NCI-H2227 (cell line): ENCODE results near the gene PIK3CG.
"Not testable (repeated sequence)": the region's sequence is repeated elsewhere in the genome, so short reads cannot be mapped to it uniquely, and the experiment has no call there.

ENCODE experiments used
- DNase-seq: peaks from one replicate; lab custom pipeline; 2025; ENCODE audit not compliant: unreplicated experiment; lab: John Stamatoyannopoulos, UW

The PIK3CG gene

DNA sequence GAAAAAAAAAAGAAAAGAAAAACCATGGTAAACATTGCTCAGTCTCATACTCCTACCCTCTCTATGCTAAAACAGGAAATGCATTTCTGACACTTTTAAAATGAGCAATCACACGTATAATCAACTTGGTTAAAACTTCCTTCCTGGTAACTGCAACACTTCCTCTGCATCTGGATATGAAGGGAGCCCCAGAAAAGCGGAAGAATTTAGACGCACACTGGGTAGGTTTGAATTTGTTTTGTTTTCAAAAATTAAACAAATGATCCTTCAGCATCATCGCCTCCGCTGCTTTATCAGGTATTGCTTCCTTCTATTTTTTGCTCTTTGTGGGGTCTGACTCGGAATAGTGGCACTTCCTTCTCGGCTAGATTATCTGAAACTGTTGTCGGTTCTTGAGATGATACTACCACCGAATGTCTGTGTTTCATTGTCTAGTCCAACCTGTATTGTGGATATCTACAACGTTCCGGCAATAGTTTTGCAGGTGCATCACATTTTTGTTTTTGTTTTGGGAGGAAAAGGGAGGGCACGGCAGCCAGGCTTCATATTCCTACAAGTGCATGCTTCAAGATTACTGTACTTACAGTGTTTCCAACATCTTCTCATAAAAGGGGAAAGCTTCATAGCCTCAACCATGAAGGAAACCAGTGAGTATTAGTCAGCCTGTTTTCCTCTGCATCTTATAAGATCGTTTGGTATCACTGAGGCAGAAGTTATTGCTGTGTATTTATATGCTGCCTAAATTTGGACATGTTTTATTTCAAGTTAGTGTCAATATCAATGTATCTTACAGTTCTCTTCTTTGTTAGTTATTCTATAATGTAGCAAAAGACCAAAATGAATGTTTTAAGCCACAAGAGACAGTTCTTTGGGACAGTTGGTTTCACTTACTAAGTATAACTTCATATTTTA, at the start of gene PIK3CG:
Gene PIK3CG (plus strand): TSS at position 153 of the 912 bp plus-strand sequence. CDS start 2,280 bp downstream, outside the sequence.
- DNase-seq: no peak

GRCh38 chr7:106817098-106817497, 48.0 kb upstream of the PIK3CG start:
- no peak for DNase-seq

DNA sequence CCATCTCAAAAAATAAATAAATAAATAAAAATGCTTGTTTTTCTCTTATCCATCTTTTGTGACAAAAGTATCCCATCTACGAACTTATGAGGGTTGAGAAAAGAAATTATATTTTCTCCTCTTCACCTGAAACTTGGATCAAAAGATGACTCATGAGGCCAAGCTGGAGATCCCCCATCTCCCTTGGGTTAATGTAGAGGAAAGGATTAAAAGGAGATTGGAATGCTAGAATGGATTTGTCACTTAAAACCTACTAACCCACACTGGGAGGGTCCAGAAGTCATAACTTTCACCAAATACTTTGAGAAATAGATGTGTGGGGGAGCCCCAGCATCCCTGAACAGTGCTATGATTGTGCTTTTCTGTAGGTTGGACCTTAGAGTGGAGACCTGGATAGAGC, 46.3 kb upstream of the PIK3CG start:
- no peak for DNase-seq

DNA sequence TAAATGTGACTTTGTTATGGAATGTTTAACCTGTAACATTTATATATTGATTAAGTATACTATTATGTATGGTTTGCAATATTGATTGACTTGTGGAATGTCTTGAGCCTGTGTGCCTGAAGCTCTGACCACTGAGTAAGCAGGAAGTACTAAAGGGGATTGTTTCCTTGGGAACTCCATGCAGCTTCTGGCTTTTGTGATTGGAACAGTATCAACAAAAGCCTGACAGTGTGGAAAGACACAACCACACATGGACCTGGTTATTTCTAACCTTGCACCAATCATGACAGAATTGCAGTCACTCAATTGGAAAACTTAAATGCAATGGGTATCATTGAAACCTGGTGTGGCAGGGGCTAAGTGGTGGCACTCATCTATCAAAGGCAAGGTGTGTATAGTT, 45.5 kb upstream of the PIK3CG start:
- DNase-seq: no peak

DNA sequence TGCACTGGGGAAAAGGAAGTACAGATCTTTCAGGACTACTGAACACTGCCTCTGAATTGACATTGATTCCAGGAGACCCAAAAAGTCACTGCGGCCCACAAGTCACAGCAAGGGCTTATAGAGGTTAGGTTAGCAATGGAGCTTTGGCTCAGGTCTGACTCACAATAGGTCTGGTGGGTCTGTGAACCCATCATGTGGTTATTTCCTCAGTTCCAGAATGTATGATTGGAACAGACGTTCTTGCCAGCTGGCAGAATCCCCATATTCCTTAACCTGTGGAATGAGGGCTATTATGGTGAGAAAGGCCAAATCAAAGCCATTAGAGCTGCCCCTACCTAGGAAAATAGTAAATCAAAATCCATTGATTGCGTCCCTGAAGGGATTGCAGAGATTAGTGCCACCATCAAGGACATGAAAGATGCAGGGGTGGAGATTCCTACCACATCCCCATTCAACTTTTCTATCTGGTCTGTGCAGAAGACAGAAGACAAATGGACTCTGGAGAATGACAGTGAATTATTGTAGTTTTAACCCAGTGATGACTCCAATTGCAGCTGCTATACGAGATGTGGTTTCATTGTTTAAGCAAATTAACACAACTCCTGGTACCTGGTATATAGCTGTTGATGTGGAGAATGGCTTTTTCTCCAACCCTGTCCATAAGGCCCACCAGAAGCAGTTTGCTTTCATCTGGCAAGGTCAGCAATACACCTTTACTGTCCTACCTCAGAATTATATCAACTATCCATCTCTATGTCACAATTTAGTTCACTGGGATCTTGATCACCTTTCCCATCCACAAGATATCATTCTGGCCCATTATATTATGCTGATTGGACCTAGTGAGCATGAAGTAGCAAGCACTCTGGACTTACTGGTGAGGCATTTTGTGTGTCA, 44.5 kb upstream of the PIK3CG start:
- no peak for DNase-seq

DNA sequence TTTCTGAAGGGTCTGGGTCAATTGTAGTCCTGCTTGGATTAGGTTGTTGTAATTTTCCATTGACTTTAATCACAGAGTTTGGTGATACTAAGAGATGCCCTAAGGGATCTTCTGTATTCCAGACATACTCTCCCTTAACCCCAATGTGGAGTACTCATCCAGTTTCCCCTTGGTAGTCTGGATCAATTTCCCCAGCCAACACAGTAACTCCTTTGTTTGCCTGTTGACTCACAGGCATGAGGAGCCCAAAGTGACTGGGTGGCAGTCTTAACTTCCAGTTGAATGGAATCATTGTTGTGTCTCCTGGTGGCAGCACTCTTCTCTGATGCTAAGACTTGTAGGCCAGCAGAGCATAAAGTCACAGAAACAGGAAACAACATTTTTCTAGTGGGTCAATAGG, 41.5 kb upstream of the PIK3CG start:
- DNase-seq: no peak

GRCh38 chr7:106824458-106824857, 40.6 kb upstream of the PIK3CG start:
- no peak for DNase-seq

DNA sequence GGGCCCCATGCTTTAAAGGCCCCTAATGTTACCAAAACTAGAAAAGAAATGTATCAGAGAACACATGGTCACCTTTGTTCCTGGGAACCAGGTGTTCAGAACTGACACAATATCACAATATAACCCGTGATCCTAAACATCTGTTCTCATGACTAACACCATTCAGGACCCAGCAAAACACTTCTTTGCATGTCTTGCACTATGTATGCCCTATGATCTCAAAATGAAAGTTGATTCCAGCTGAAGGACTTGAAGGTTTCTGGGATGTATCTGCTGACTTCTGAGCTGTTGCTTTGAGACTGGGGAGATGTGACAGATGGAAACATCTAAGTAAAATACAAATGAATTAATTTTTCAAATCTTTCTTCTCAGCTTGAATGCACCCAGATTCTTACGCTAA, 37.5 kb upstream of the PIK3CG start:
- DNase-seq: no peak

DNA sequence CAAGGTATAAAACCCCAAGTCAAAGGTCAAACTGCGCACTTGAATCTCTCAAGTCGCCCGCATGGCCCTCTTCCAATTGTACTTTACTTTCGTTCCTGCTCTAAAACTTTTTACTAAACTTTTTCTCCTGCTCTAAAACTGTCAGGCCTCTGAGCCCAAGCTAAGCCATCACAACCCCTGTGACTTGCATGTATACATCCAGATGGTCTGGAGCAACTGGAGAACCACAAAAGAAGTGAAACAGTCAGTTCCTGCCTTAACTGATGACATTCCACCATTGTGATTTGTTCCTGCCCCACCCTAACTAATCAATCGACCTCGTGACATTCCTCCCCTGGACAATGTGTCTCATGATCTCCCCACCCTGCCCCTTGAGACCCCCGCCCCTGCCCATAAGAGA, 35.6 kb upstream of the PIK3CG start:
- DNase-seq: no peak

GRCh38 chr7:106830896-106831295, 34.2 kb upstream of the PIK3CG start:
- not testable (repeated sequence) for DNase-seq

DNA sequence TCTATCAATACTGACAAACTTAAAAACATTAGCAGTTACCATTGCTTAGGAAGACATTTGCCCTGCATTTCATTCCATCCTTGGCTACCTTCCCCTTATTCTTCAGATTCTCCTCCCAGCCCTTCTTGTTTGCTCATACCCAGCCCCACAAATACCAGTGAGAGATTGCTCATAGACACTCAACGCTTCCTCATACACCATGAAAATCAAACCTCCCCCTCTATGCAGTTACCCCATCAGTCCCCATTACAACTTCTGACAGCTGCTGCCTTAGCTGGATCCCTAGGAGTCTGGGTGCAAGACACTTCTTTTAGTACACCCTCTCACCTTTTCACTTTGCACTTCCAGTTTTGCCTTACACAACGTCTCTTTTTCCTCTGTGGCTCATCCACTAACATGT, 28.3 kb upstream of the PIK3CG start:
- no peak for DNase-seq

- DNase-seq: no peak
These were observed 25.6 kb upstream of the PIK3CG start for GRCh38 chr7:106839511-106839910.

DNA sequence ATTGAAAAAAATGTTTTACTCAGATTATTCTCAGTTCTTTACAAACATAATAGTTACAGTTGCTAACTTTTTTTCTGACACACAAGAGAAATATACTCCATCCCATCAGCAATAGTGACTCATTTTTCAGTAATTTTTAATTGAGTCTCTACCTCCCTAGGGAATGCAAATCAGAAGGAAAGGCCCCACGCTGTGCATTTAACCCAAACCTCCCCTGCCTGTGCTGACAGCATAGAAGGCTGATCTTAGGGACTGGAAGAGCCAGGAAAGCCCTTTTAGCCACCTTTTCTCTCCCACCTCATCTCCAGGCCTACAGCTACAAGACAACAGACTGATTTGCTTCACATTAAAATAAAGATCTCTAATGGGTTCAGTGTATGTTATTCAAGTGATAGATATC, 24.7 kb upstream of the PIK3CG start:
- DNase-seq: no peak

- peak; percentile 48 for DNase-seq
These were observed 23.1 kb upstream of the PIK3CG start for GRCh38 chr7:106841896-106842390.

GRCh38 chr7:106844279-106844997, 20.6 kb upstream of the PIK3CG start:
- DNase-seq: no peak

DNA sequence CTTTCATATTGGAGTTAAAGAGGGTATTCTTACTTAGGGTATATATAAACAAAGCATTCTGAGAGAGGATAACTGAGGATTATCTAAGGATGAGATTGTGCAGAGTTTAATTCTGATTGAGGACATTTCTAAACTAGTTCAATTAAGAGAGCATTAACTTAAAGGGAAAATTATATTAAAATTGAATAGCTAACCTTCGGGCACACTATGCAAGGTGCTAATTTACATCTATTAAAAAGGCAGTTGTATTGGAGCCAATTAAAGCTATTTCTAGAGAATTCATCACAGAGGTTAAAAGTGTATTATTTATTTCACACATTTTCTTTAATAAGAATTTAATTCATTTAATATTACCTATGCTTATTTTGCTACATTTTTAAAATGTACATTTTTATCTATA, 17.0 kb upstream of the PIK3CG start:
- DNase-seq: no peak

- no peak for DNase-seq
These were observed 16.1 kb upstream of the PIK3CG start for GRCh38 chr7:106848851-106849442.

GRCh38 chr7:106851632-106852031, 13.4 kb upstream of the PIK3CG start:
- not testable (repeated sequence) for DNase-seq

DNA sequence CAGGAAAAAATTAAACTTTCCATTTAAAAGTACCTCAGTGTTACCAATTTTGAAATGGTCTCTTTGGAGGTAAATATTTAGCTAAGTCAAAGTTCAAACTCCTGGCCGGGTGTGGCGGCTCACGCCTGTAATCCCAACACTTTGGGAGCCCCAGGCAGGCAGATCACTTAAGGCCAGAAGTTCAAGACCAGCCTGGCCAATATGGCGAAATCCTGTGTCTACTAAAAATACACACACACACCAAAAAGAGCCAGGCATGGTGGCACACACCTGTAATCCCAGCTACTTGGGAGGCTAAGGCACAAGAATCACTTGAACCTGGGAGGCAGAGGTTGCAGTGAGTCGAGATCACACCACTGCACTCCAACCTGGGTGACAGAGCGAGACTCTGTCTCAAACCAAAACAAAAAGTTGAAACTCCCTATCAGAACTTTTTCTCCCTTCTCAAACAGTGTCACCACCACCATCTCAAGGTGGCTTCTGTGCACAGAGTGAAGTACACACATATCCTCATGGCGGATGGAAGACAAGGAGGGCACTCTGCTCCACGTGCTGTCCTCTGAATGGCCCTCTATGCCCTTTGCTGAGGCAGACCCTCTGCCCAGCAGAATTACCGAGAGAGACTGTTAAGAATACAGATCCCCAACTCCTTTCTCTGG, 11.7 kb upstream of the PIK3CG start:
- DNase-seq: no peak

DNA sequence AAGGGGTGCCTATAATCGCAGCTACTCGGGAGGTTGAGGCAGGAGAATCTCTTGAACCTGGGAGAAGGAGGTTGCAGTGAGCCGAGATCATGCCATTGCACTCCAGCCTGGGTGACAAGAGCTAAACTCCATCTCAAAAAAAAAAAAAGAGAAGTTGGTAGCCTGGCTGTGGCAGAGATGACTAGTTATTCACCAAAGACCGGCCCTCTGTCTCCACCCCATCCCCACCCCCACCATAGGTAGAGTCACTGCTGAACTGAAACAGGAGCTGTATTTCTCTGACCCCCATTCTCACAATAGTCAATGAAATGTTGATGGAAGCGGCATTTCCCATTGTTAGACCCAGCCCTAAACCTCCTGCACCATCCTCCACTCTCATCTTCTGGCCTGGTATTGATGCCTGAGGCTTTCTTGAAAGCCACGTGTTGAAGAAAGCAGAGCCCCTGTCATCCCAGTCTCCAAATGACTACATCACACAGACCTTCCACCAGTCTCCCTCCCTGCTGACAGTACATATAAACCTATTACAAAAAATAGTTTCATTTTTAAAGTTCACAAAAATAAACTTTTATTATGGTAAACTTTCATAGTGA, 9.4 kb upstream of the PIK3CG start:
- DNase-seq: no peak
